Measurements from ENCODE around the gene NCK2. TPM values are rescaled to one million over a fixed set of nuclear protein-coding genes. Genes with fewer than 3 reads are reported as not detected.

NCK2 gene
- total RNA-seq, 4 donors from 2014 or later, result 56.1 to 69.6 (median 58.7) TPM

DNA sequence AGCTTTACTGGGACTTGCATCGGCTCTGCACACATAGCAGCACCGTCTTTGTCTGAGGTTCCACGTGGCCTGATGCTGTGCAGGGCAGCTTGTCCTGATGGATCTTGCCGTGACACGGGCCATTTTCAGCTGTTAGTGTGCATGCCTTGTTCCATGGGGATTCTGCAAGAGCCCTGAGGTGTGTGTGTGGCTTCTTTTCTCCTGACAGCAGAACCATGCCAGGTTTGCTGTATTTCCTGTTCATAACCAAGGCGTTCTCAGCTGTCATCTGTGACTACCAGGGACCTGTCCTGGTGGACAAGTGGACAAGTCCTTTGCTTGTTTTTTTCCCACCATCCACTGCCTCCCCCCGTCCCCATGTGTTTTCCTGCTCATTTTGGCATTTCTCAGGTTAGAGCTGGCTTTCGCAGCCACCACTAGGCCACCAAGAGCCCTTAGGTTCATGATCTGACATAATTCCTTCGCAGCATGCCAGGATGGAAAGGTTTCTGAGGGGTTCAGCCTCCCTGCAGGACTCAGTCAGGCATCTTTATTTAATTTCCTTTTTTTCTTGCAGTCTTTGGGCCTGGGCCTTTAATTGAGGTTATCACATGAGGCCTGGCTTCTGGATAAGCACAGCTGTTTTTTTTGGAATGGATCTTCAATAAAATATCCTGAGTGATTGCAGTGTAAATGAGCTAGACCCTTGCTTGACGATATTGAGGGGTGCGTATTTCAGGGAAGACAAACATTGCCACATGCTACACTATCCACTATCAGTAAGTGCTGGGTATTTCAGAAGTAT lies 139.4 kb downstream of the NCK2 start:
- TF ChIP-seq, protein P1, sequence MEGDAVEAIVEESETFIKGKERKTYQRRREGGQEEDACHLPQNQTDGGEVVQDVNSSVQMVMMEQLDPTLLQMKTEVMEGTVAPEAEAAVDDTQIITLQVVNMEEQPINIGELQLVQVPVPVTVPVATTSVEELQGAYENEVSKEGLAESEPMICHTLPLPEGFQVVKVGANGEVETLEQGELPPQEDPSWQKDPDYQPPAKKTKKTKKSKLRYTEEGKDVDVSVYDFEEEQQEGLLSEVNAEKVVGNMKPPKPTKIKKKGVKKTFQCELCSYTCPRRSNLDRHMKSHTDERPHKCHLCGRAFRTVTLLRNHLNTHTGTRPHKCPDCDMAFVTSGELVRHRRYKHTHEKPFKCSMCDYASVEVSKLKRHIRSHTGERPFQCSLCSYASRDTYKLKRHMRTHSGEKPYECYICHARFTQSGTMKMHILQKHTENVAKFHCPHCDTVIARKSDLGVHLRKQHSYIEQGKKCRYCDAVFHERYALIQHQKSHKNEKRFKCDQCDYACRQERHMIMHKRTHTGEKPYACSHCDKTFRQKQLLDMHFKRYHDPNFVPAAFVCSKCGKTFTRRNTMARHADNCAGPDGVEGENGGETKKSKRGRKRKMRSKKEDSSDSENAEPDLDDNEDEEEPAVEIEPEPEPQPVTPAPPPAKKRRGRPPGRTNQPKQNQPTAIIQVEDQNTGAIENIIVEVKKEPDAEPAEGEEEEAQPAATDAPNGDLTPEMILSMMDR (IDR thresholded peaks at IDR 0.05), result no peak
- no peak for TF ChIP-seq POLR2A (IDR thresholded peaks at IDR 0.05)
- WGBS, 2 donors, result 75 to 83% methylated on average over 11 of the region's 11 CpGs

DNA sequence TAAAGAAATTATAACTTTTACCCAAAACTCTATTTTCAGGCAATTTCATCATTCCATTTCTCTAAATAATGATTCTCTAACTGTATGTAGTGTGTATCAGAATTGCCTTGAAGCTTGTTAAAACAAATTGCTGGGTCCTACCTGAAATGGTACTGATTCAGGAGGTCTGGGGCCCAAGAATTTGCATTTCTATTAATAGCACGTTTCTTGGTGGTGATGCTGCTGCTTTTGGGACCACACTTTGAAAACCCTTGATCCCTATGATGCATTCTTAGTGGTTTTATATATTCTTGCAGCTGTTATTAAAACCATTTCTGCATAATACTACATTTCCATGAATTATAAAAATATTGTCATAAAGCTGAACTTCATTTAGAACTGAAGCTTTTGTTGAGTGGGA lies 140.7 kb downstream of the NCK2 start:
- H3K4me3 ChIP-seq (ENCODE audit: low read depth, poor library complexity, severe bottlenecking), result no peak overlapping the region
- WGBS, 2 donors, result 39 to 44% methylated on average over 1 of the region's 1 CpG
- no peak for DNase-seq (ENCODE audit: low spot score in 2 of 2)
- TF ChIP-seq, protein P1 (IDR thresholded peaks at IDR 0.05), result no peak
- TF ChIP-seq POLR2A (IDR thresholded peaks at IDR 0.05), result no peak
- intact Hi-C loops (cut with DNase I; ENCODE audit: low total_unique reads), result no loop called here

More for the DNA sequence above, 139.4 kb downstream of the NCK2 start:
- no peak overlapping the region for H3K4me3 ChIP-seq (ENCODE audit: low read depth, poor library complexity, severe bottlenecking)
- peak in 1 of 2 donors; percentile 70 for DNase-seq (ENCODE audit: low spot score in 2 of 2)
- intact Hi-C loops (cut with DNase I; ENCODE audit: low total_unique reads), result no loop called here

DNA sequence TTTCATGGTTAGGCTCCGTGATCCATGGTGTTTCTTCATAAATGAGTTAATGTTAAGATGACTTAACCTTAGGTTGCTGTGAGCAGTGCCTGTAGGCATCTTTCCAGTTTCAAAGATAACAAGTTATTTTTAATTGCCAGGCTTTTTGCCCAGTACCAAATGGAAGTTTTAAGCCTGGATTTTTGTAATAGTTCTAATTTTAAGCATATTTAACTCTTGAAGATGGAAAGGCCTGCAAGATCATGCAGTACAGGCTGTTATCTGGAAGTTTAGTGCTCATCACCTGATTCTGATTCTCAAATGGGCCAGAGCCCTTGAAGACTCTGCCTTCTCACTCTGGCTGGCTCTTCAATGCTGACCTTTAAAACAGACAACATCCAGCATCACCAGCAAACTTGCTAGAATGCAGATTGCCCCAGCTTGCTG lies 141.3 kb downstream of the NCK2 start:
- intact Hi-C loops (cut with DNase I; ENCODE audit: low total_unique reads), result no loop called here
- no peak overlapping the region for H3K4me3 ChIP-seq (ENCODE audit: low read depth, poor library complexity, severe bottlenecking)
- peak in 1 of 2 donors; percentile 23 for DNase-seq (ENCODE audit: low spot score in 2 of 2)
- 18 to 23% methylated on average over 1 of the region's 1 CpG for WGBS, 2 donors
- no peak for TF ChIP-seq POLR2A (IDR thresholded peaks at IDR 0.05)
- TF ChIP-seq, protein P1 (IDR thresholded peaks at IDR 0.05), result no peak

DNA sequence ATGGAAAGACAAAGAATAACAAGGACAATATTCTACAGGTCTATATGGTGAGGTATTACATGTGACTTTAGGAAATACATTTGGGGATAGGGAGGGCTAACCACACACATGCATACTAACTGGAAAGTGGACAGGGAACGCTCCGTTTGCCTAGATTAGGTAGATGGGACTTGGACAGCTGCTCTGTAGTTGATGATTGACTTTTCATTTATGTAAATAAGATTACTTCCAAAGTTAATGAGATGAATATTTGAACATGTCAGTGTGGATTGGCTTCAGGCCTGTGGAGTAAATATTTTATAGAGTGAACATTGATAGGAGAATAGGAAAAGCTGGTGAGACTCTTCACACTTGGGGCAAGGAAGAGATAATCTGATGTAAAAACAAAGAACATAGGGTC lies 142.0 kb downstream of the NCK2 start:
- intact Hi-C loops (cut with DNase I; ENCODE audit: low total_unique reads), result no loop called here
- no peak overlapping the region for H3K4me3 ChIP-seq (ENCODE audit: low read depth, poor library complexity, severe bottlenecking)
- 58 to 62% methylated on average over 2 of the region's 2 CpGs for WGBS, 2 donors
- TF ChIP-seq, protein P1 (IDR thresholded peaks at IDR 0.05), result no peak
- no peak for TF ChIP-seq POLR2A (IDR thresholded peaks at IDR 0.05)
- no peak for DNase-seq (ENCODE audit: low spot score in 2 of 2)

DNA sequence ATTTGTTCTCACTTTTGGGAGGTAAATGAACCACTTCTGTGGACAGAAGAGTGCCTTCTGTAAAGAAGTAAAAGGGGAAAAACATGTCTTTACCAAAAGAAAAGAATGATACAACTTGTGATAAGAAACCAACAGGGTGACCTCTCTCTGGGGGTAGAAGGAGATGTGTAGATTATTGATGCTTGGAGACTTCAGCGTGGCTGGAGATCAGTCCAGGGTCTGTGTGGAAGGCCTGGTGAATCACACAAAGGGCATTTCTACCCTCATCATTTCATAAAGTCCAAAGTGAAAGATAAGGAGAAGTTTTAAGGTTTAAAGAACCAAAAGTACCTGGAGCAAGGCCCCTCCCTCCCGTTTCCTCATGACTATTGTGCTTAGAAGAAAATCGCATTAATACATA lies 142.5 kb downstream of the NCK2 start:
- no peak overlapping the region for H3K4me3 ChIP-seq (ENCODE audit: low read depth, poor library complexity, severe bottlenecking)
- DNase-seq (ENCODE audit: low spot score in 2 of 2), result peak in 1 of 2 donors; percentile 10
- intact Hi-C loops (cut with DNase I; ENCODE audit: low total_unique reads), result no loop called here
- 77 to 81% methylated on average over 3 of the region's 3 CpGs for WGBS, 2 donors
- TF ChIP-seq POLR2A (IDR thresholded peaks at IDR 0.05), result no peak
- TF ChIP-seq, protein P1 (IDR thresholded peaks at IDR 0.05), result no peak
